Common myeloid progenitor, CD34-positive (primary cell): ENCODE data around the gene GCLM.
"Not testable (repeated sequence)": the region's sequence is repeated elsewhere in the genome, so short reads cannot be mapped to it uniquely, and the experiment has no call there.

Source experiments
- CTCF ChIA-PET: fragments of 350-600 bp; sonication (Branson Sonifier 250); formaldehyde crosslinking; loops from one replicate; lab custom pipeline; 2021; ENCODE audit warnings: antibody characterized with exemption; lab: Charles Lee
- POLR2A ChIA-PET: fragments of 350-600 bp; sonication (Branson Sonifier 250); formaldehyde crosslinking; loops from one replicate; lab custom pipeline; 2021; ENCODE audit warnings: antibody characterized with exemption; lab: Charles Lee
- DNase-seq, 3 donors: peaks; one replicate each; pipeline versions ENCODE4 v3.0.0 to v3.0.0-alpha.2; 2013
- H3K27ac ChIP-seq, 2 experiments: 1 replicate in 1 of 2; 2 replicates in 1 of 2; pipeline ENCODE4 v1.7.0; 2013; ENCODE audit warnings: inconsistent platforms in 2 of 2, low read length in 2 of 2, mild to moderate bottlenecking in 2 of 2, low read depth in 1 of 2, moderate library complexity in 1 of 2; ENCODE audit not compliant: severe bottlenecking in 2 of 2, insufficient read depth in 1 of 2, poor library complexity in 1 of 2
- H3K27me3 ChIP-seq, 5 experiments: replicated peaks in 2 of 5; 1 replicate in 3 of 5; 2 replicates in 2 of 5; pipeline versions ENCODE4 v1.6.1 to v1.7.0; 2013; ENCODE audit warnings: low read length in 4 of 5, mild to moderate bottlenecking in 2 of 5, moderate library complexity in 2 of 5, inconsistent platforms in 1 of 5; ENCODE audit not compliant: insufficient read depth in 5 of 5, control insufficient read depth in 4 of 5
- H3K36me3 ChIP-seq, 4 experiments: 1 replicate in 2 of 4; 2 replicates in 2 of 4; pipeline versions ENCODE4 v1.6.1 to v1.7.0; 2013; ENCODE audit warnings: low read length in 3 of 4, control low read depth in 1 of 4, mild to moderate bottlenecking in 1 of 4; ENCODE audit not compliant: control insufficient read depth in 4 of 4, insufficient read depth in 4 of 4
- H3K4me1 ChIP-seq, 4 experiments: 1 replicate in 3 of 4; 2 replicates in 1 of 4; pipeline versions ENCODE4 v1.6.1 to v1.7.1; 2013; ENCODE audit warnings: low read length in 3 of 4, mild to moderate bottlenecking in 3 of 4, control low read depth in 1 of 4, inconsistent platforms in 1 of 4, moderate library complexity in 1 of 4; ENCODE audit not compliant: control insufficient read depth in 4 of 4, insufficient read depth in 4 of 4; ENCODE audit errors: control extremely low read depth in 1 of 4
- H3K4me3 ChIP-seq, 7 experiments: 1 replicate in 4 of 7; 2 replicates in 3 of 7; pipeline versions ENCODE4 v1.5.1 to v1.7.0; 2013; ENCODE audit warnings: mild to moderate bottlenecking in 7 of 7, low read length in 6 of 7, moderate library complexity in 6 of 7, inconsistent platforms in 2 of 7, low read depth in 2 of 7, control low read depth in 1 of 7; ENCODE audit not compliant: insufficient read depth in 4 of 7, control insufficient read depth in 1 of 7; ENCODE audit errors: extremely low read depth in 1 of 7
- H3K9me3 ChIP-seq, 5 experiments: 1 replicate in 4 of 5; 2 replicates in 1 of 5; pipeline versions ENCODE4 v1.6.1 to v1.7.1; 2013; ENCODE audit warnings: low read length in 4 of 5, mild to moderate bottlenecking in 2 of 5, inconsistent platforms in 1 of 5, low read depth in 1 of 5, moderate library complexity in 1 of 5; ENCODE audit not compliant: control insufficient read depth in 4 of 5, insufficient read depth in 2 of 5; ENCODE audit errors: control extremely low read depth in 1 of 5
- WGBS: methylation state at CpG from one replicate; pipeline ENCODE4 v1.1.5; 2013; ENCODE audit not compliant: insufficient coverage; 5-methylcytosine and 5-hydroxymethylcytosine counted together

GCLM gene

GRCh38 chr1:93876244-93876643, 33.0 kb downstream of the GCLM start:
- peaks cover 15 to 59% (median 41%) of the 10 kb centered on the region in 4 experiments for H3K36me3 ChIP-seq
- WGBS, result 83% methylated on average over 1 of the region's 1 CpG
- CTCF ChIA-PET, result interaction anchor here (1.6 kb wide), 1 partner anchor 63 kb away, joined by 8 read pairs; no protein-coding TSS in a partner anchor

GRCh38 chr1:93874025-93874651, 35.1 kb downstream of the GCLM start:
- no peak overlapping the region for H3K27ac ChIP-seq
- no peaks in the 10 kb centered on the region for H3K27me3 ChIP-seq
- H3K36me3 ChIP-seq, result peaks cover 23 to 78% (median 57%) of the 10 kb centered on the region in 4 experiments
- 100% methylated on average over 1 of the region's 3 CpGs for WGBS
- H3K4me1 ChIP-seq, result peaks cover 8 to 26% (median 18%) of the 10 kb centered on the region in 4 experiments
- POLR2A ChIA-PET, result no interaction called here
- CTCF ChIA-PET, result interaction anchor here (1.0 to 1.4 kb wide), 5 partner anchors 12 to 245 kb away, joined by 3 to 7 read pairs (median 4); no protein-coding TSS in a partner anchor
- no peaks in the 10 kb centered on the region for H3K9me3 ChIP-seq
- DNase-seq, result peak; percentile 25 to 70 (median 55)
- H3K4me3 ChIP-seq, result no peak overlapping the region

More at GRCh38 chr1:93876244-93876643, 33.0 kb downstream of the GCLM start:
- POLR2A ChIA-PET, result no interaction called here
- H3K9me3 ChIP-seq, result no peaks in the 10 kb centered on the region
- peaks cover 10 to 34% (median 20%) of the 10 kb centered on the region in 4 experiments for H3K4me1 ChIP-seq
- no peaks in the 10 kb centered on the region for H3K27me3 ChIP-seq
- no peak for DNase-seq
- no peak overlapping the region for H3K4me3 ChIP-seq
- no peak overlapping the region for H3K27ac ChIP-seq

DNA sequence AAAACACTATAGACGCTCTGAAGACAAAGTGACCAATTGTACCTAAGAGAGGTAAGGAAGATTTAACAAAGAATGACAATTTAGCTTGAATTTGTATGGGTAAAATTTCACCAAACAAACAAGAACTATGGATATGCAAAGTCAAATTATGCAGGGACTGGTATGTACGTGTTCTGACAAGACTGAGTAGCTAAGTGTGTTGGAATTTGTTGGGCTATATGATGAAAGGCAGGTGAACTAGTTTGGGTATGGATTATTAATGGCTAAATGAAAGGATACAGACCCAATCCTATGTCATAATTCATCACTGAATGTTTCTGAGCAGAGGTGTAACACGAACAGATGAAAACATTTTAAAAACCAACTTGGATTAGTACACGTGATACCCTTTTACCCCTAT, 37.9 kb downstream of the GCLM start:
- Histone ChIP-seq H3K9me3 (no peaks in the 10 kb centered on the region), H3K36me3 (peaks cover 24 to 71% (median 53%) of the 10 kb centered on the region in 4 experiments), H3K27me3 (no peaks in the 10 kb centered on the region), H3K4me1 (peaks cover 0 to 6% (median 5%) of the 10 kb centered on the region in 4 experiments), H3K27ac (no peak overlapping the region), H3K4me3 (no peak overlapping the region)
- ChIA-PET POLR2A (no interaction called here), CTCF (interaction anchor here (1.0 to 3.1 kb wide), 4 partner anchors 12 to 241 kb away, joined by 3 to 16 read pairs (median 3); no protein-coding TSS in a partner anchor)
- DNase-seq, result no peak
- WGBS, result no CpG with 5 or more reads among the region's 4 CpGs

GRCh38 chr1:93869653-93870052, 39.6 kb downstream of the GCLM start:
- ChIA-PET POLR2A (no interaction called here), CTCF (interaction anchor here (1.2 kb wide), 1 partner anchor 435 kb away, joined by 3 read pairs; no protein-coding TSS in a partner anchor)
- peaks cover 24 to 57% (median 44%) of the 10 kb centered on the region in 4 experiments for H3K36me3 ChIP-seq
- no peak overlapping the region for H3K27ac ChIP-seq
- H3K9me3 ChIP-seq, result no peaks in the 10 kb centered on the region
- no peaks in the 10 kb centered on the region for H3K4me1 ChIP-seq
- no peaks in the 10 kb centered on the region for H3K27me3 ChIP-seq
- WGBS, result 90% methylated on average over 2 of the region's 5 CpGs
- no peak overlapping the region for H3K4me3 ChIP-seq
- DNase-seq, result no peak

- POLR2A ChIA-PET, H3K4me1 ChIP-seq, H3K27me3 ChIP-seq, DNase-seq, H3K4me3 ChIP-seq, H3K9me3 ChIP-seq, H3K27ac ChIP-seq: not testable (repeated sequence)
- 100% methylated on average over 1 of the region's 1 CpG for WGBS
- peaks cover 24 to 51% (median 34%) of the 10 kb centered on the region in 4 experiments for H3K36me3 ChIP-seq
- CTCF ChIA-PET, result interaction anchor here (0.7 to 1.2 kb wide), 2 partner anchors 22 to 434 kb away, joined by 3 read pairs; no protein-coding TSS in a partner anchor
These were observed 40.7 kb downstream of the GCLM start for GRCh38 chr1:93868492-93868891.

DNA sequence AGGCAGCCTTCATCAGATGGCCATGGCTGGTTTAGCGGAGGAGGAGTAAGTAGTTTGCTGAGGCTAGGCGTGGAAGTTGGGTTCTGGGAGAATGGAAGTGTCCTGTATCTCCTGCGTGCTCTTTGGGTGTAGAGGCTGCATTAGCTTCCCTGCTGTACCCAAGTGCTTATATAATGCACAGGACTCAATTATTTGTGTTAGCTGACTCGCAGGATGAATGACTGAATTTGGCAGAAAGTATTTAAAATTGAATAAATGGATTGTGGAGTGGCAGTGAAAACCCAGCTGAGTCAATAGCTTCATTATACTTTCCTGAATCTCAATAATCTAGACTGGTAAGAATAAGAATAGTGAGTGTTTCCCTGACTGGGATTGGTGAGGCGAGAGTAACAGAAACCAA, 44.0 kb downstream of the GCLM start:
- no peaks in the 10 kb centered on the region for H3K4me1 ChIP-seq
- H3K27me3 ChIP-seq, result no peaks in the 10 kb centered on the region
- no peak overlapping the region for H3K4me3 ChIP-seq
- H3K9me3 ChIP-seq, result no peaks in the 10 kb centered on the region
- H3K36me3 ChIP-seq, result peaks cover 8 to 19% (median 12%) of the 10 kb centered on the region in 4 experiments
- ChIA-PET POLR2A (no interaction called here), CTCF (interaction anchor here (0.9 to 1.2 kb wide), 2 partner anchors 15 to 17 kb away, joined by 3 to 4 read pairs; no protein-coding TSS in a partner anchor)
- DNase-seq, result no peak
- WGBS, result 100% methylated on average over 2 of the region's 5 CpGs
- no peak overlapping the region for H3K27ac ChIP-seq

DNA sequence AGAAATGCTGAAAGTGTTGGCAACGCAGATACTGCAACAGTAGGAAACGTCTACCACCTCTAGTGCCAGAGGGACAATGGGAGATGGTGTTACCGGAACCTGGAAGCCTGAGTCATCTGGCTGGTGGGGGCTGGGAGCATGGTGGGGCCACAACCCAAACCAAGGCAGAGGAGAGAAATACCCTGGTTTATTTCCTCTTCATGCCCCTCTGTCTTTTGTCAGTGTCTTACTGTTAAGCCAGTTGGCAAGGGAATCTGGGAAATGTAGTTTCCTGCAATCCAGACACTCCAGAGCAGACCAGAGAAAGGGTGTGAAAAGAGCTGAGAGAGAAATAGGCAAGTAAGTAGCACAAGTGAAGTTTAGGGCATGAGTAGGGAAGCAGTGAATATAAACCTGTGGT, 45.1 kb downstream of the GCLM start:
- Histone ChIP-seq H3K9me3 (no peaks in the 10 kb centered on the region), H3K27ac (no peak overlapping the region), H3K36me3 (peaks cover 4 to 8% (median 6%) of the 10 kb centered on the region in 4 experiments), H3K27me3 (no peaks in the 10 kb centered on the region), H3K4me3 (no peak overlapping the region), H3K4me1 (no peaks in the 10 kb centered on the region)
- 93% methylated on average over 3 of the region's 3 CpGs for WGBS
- POLR2A ChIA-PET, result no interaction called here
- no peak for DNase-seq
- CTCF ChIA-PET, result interaction anchor here (1.2 kb wide), 1 partner anchor 247 kb away, joined by 3 read pairs; no protein-coding TSS in a partner anchor
